Psoas muscle (tissue), 8 donors: ENCODE data around the gene C12orf60. TPM values are rescaled to one million over a fixed set of nuclear protein-coding genes. Genes with fewer than 3 reads are reported as not detected.
A peak's percentile ranks its signal among the peaks of the same experiment; 100 is the strongest.

Source experiments
- ATAC-seq, 4 donors: fragments of 200-7000 bp; cut with Tn5 transposase; one replicate each; pipeline ENCODE4 v1.9.1; 2020; ENCODE audit warnings: moderate library complexity in 3 of 4, mild to moderate bottlenecking in 2 of 4
- DNase-seq, 2 donors: peaks; one replicate each; pipeline ENCODE4 v3.0.0-alpha.2; 2020
- H3K27ac ChIP-seq: fragments of 200-600 bp; one replicate; pipeline ENCODE4 v1.8.0; 2022
- H3K27me3 ChIP-seq, 3 donors: fragments of 200-600 bp in 1 of 3; one replicate each; pipeline versions ENCODE4 v1.6.1 to v1.8.0; 2013 to 2022; ENCODE audit warnings: low read length in 2 of 3, mild to moderate bottlenecking in 2 of 3, moderate library complexity in 1 of 3; ENCODE audit not compliant: insufficient read depth in 3 of 3
- H3K36me3 ChIP-seq, 2 donors: fragments of 200-600 bp in 1 of 2; one replicate each; pipeline versions ENCODE4 v1.6.1 to v1.8.0; 2013 to 2022; ENCODE audit warnings: low read depth in 1 of 2, mild to moderate bottlenecking in 1 of 2, moderate library complexity in 1 of 2; ENCODE audit not compliant: insufficient read depth in 1 of 2
- H3K4me1 ChIP-seq: fragments of 200-600 bp; one replicate; pipeline ENCODE4 v1.8.0; 2022
- H3K4me3 ChIP-seq: fragments of 200-600 bp; one replicate; pipeline ENCODE4 v1.8.0; 2022; ENCODE audit warnings: mild to moderate bottlenecking
- H3K9me3 ChIP-seq: fragments of 200-600 bp; one replicate; pipeline ENCODE4 v1.8.0; 2022
- WGBS, 3 donors: extraction: QIAGEN DNeasy Blood & Tissue Kit; methylation state at CpG; one replicate each; pipeline versions ENCODE4 v1.1.6 to v1.1.7; 2013; 5-methylcytosine and 5-hydroxymethylcytosine counted together
- intact Hi-C, 2 donors: fragments of 100-400 bp; cut with DNase I; formaldehyde crosslinking; loops; one replicate each; pipeline versions ENCODE4 v1.11.0 to v1.14.2; 2022
- polyA plus RNA-seq, 3 donors: library from polyadenylated mRNA; stranded (reverse); fragments of 200-250 nt; gene quantifications; one replicate each; pipeline ENCODE4 v1.2.3, GENCODE V29; 2013
- total RNA-seq, 4 donors: library from RNA; stranded (reverse); fragmentation: NEBNext Ultra II Directional in 2 of 4; extraction: Animal tissue kit (Norgen Biotek cat#: 25700) in 2 of 4; gene quantifications; one replicate each; pipeline versions ENCODE4 v1.2.1 to v1.2.4, GENCODE V29; 2021 to 2023
- TF ChIP-seq, protein P1 (sequence below): fragments of 200-600 bp; IDR thresholded peaks from one replicate; pipeline ENCODE4 v1.8.0; 2022; ENCODE audit warnings: antibody characterized with exemption
- donor health status: healthy with polysubstance abuse.
- donor health status: DM: no; HTN: no; CAD: no; lungs with moderate emphysema.
- donor health status: Bipolar disorder and iron deficiency.
- donor health status: healthy.
- donor health status: DM: yes; HTN: yes; CAD: no.
- donor health status: DM: no; HTN: no; CAD: no.
- donor health status: DM: no; HTN: no; CAD: no.
- donor health status: DM: yes; HTN: yes; CAD: no.

Gene C12orf60
- total and polyA plus RNA-seq, 7 donors = 0.49 to 4.0 (median 1.8) TPM

DNA sequence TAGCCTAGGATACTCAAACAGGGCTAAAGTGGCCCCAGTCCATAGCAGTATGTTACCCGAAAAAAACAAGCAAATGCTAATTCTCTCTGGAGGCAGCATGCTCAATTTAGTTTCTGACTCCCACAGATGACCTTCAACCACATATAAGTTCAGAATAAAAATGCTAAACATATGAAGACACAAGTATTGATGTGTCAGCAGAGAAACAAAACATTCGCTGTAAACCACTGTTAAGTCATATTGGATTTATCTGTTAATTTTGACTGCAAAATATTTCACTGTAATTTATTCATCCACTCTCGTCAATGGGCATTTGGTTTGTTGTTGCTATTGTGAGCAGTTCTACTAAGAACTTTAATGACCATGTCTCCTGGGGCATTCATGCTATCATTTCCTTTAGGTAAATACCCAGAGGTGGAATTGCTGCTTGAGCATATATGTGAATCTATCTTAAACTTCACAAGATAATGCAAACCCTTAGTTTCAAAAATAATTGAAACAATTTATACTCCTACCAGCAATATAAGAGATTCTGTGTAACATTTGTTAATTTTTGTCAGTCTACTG is 36.7 kb upstream of the C12orf60 start:
- ATAC-seq (no peak), DNase-seq (no peak)
- Histone ChIP-seq H3K4me3 (no peak overlapping the region), H3K27ac (no peak overlapping the region), H3K27me3 (no peaks in the 10 kb centered on the region), H3K4me1 (peaks cover 12% of the 10 kb centered on the region), H3K9me3 (peaks cover 3% of the 10 kb centered on the region), H3K36me3 (peaks cover 0 to 8% of the 10 kb centered on the region in 2 donors)
- intact Hi-C loops = no loop called here
- TF ChIP-seq, protein P1, sequence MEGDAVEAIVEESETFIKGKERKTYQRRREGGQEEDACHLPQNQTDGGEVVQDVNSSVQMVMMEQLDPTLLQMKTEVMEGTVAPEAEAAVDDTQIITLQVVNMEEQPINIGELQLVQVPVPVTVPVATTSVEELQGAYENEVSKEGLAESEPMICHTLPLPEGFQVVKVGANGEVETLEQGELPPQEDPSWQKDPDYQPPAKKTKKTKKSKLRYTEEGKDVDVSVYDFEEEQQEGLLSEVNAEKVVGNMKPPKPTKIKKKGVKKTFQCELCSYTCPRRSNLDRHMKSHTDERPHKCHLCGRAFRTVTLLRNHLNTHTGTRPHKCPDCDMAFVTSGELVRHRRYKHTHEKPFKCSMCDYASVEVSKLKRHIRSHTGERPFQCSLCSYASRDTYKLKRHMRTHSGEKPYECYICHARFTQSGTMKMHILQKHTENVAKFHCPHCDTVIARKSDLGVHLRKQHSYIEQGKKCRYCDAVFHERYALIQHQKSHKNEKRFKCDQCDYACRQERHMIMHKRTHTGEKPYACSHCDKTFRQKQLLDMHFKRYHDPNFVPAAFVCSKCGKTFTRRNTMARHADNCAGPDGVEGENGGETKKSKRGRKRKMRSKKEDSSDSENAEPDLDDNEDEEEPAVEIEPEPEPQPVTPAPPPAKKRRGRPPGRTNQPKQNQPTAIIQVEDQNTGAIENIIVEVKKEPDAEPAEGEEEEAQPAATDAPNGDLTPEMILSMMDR = no peak
- WGBS, 3 donors = 82 to 90% (median 87%) methylated on average over 3 of the region's 3 CpGs

DNA sequence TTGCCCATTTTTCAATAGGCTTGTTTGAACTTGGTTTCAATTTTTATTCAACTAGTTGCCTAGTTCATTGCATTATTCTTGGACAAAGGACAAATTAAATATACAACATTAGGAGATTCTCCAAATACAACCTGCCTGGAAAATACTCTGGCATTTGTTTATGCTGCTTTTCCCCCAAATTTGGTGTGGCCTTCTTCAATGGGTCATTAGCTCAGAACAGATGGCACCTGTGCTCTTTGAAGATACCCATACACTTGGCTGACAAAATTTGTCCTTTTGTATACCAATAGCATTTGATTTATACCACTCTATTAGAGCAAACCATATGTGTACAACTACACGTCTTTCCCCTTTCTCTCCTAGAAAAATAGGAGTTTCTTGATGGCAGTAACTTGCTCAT is 35.9 kb upstream of the C12orf60 start:
- peaks cover 12% of the 10 kb centered on the region for H3K4me1 ChIP-seq
- intact Hi-C loops = no loop called here
- WGBS, 3 donors = 86 to 91% (median 86%) methylated on average over 1 of the region's 1 CpG
- peaks cover 3% of the 10 kb centered on the region for H3K9me3 ChIP-seq
- TF ChIP-seq, protein P1 = no peak
- H3K36me3 ChIP-seq = peaks cover 0 to 3% of the 10 kb centered on the region in 2 donors
- no peak for DNase-seq
- no peak overlapping the region for H3K27ac ChIP-seq
- H3K27me3 ChIP-seq = no peaks in the 10 kb centered on the region
- ATAC-seq = no peak
- H3K4me3 ChIP-seq = no peak overlapping the region

DNA sequence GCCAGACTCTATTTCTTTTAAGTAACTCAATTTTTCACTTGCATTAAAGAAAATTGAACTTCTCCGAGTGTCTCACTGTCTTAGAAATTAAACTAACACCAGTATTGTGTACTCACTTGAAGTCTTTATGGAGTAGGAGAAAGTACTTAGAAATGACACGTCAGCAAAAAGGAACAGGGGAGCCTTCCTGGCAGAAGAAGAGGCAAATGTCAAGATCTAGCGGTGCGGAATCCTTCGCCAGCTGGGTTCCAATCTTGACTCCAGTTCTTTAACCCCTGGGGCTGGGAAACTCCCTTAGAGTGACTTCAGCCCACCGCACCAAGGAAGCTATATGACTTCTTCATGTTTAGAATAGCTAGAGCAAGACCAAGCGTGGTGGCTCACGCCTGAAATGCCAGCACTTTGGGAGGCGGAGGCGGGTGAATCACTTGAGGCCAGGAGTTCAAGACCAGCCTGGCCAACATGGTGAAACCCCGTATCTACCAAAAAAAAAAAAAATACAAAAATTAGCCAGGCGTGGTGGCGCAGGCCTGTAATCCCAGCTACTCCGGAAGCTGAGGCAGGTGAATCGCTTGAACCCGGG is 34.6 kb upstream of the C12orf60 start:
- DNase-seq (no peak), ATAC-seq (no peak)
- Histone ChIP-seq H3K27ac (peak overlapping the region; percentile 97), H3K4me1 (peaks cover 16% of the 10 kb centered on the region), H3K36me3 (peaks cover 0 to 3% of the 10 kb centered on the region in 2 donors), H3K27me3 (no peaks in the 10 kb centered on the region), H3K9me3 (peaks cover 3% of the 10 kb centered on the region), H3K4me3 (peak overlapping the region; percentile 91)
- WGBS, 3 donors = 60 to 67% (median 63%) methylated on average over 14 to 16 of the region's 16 CpGs
- TF ChIP-seq, protein P1 = no peak
- intact Hi-C loops = no loop called here

DNA sequence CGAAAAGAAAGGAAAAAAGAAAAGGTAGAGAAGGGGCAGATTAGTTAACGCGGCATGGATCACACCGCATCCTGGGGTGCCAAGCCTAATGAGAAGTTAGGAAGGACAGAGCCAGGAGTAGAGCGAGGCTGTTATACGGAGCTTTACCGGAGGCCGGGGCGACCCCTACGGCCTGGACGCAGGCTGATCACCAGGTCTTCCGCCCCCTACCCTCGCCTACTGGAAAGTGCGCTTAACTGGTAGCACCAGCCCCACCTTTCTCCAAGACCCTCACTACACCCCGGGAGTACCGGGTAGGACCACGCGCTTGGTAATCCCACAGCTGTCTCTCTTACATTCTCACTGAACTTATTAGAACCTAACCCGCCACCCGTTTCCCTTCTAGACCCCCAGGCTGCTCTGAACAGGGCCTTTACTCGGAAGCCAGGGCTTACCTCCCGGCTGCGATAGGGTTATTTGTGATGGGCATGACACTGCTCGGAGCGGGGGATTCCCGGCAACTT is 34.0 kb upstream of the C12orf60 start:
- ATAC-seq (peak in 3 of 4 donors; percentile 1 to 7 (median 3)), DNase-seq (peak; percentile 21 to 63)
- Histone ChIP-seq H3K9me3 (peaks cover 3% of the 10 kb centered on the region), H3K4me3 (peak overlapping the region; percentile 91), H3K27ac (peak overlapping the region; percentile 97), H3K27me3 (no peaks in the 10 kb centered on the region), H3K4me1 (peaks cover 16% of the 10 kb centered on the region), H3K36me3 (peaks cover 0 to 3% of the 10 kb centered on the region in 2 donors)
- intact Hi-C loops = no loop called here
- WGBS, 3 donors = 14 to 22% (median 16%) methylated on average over 24 to 26 of the region's 26 CpGs
- TF ChIP-seq, protein P1 = no peak
